ENCODE results near the gene NMRAL1. TPM values are rescaled to one million over a fixed set of nuclear protein-coding genes. Genes with fewer than 3 reads are reported as not detected.

The NMRAL1 gene
- polyA plus RNA-seq, 3 donors = 39.2 to 57.0 (median 49.4) TPM

DNA sequence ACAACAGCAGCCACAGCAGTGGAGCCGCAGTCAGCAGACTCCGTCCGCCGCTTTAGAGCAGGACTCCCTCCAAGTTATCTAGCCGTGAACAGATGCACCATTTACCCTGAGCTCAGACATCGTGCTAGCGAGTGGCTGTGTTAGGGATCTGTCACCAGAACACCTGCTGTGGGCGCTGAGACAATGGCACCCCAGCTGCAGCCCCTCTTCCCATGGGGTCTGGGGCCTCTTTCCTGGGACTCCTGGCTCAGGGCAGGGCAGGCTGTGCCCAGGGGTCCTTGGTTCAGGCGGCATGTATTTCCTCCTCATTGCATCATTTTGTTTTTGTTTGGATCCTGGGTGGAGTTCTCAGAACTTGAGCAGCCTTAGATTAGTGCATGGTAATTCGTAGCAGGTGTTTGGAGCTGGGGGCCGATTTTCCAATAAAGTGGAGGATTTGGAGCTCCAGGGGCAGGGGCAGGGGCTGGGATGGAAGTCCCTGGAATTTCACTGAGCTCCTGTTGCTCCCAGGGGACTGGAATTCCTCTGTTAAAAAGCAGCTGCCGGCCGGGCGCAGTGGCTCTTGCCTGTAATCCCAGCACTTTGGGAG lies 23.4 kb downstream of the NMRAL1 start:
- H3K9me3 Mint-ChIP-seq = no peaks in the 10 kb centered on the region
- Histone ChIP-seq H3K4me1 (ENCODE audit: control insufficient read depth in 1 of 2, insufficient read depth in 2 of 2, low read length in 2 of 2) (no peaks in the 10 kb centered on the region), H4K20me1 (ENCODE audit: insufficient read depth, low read length) (no peaks in the 10 kb centered on the region), H3K36me3 (replicated peaks in 1 of 2; ENCODE audit: control insufficient read depth in 1 of 2, insufficient read depth in 2 of 2, low read length in 2 of 2) (peaks cover 83 to 96% of the 10 kb centered on the region in 2 donors), H2AFZ (ENCODE audit: insufficient read depth, low read depth, low read length, poor library complexity, severe bottlenecking) (no peak overlapping the region), H3K9ac (ENCODE audit: insufficient read depth, low read length, poor library complexity, severe bottlenecking) (no peak overlapping the region), H3K4me2 (replicated peaks; ENCODE audit: extremely low read depth, low read length, poor library complexity, severe bottlenecking) (no peak overlapping the region), H3K27ac (ENCODE audit: low read depth in 1 of 2, low read length in 2 of 2) (no peak overlapping the region), H3K9me3 (replicated peaks in 1 of 2; ENCODE audit: control insufficient read depth in 1 of 2, insufficient read depth in 1 of 2, low read length in 2 of 2) (no peaks in the 10 kb centered on the region), H3K4me3 (replicated peaks in 1 of 3; ENCODE audit: low read depth in 2 of 3, low read length in 3 of 3) (no peak overlapping the region), H3K27me3 (ENCODE audit: control insufficient read depth in 2 of 2, insufficient read depth in 2 of 2, low read length in 2 of 2) (no peaks in the 10 kb centered on the region), H3K79me2 (ENCODE audit: insufficient read depth, low read length) (no peaks in the 10 kb centered on the region)
- H3K36me3 Mint-ChIP-seq = peaks cover 72 to 93% of the 10 kb centered on the region in 2 donors
- TF ChIP-seq, protein P1, sequence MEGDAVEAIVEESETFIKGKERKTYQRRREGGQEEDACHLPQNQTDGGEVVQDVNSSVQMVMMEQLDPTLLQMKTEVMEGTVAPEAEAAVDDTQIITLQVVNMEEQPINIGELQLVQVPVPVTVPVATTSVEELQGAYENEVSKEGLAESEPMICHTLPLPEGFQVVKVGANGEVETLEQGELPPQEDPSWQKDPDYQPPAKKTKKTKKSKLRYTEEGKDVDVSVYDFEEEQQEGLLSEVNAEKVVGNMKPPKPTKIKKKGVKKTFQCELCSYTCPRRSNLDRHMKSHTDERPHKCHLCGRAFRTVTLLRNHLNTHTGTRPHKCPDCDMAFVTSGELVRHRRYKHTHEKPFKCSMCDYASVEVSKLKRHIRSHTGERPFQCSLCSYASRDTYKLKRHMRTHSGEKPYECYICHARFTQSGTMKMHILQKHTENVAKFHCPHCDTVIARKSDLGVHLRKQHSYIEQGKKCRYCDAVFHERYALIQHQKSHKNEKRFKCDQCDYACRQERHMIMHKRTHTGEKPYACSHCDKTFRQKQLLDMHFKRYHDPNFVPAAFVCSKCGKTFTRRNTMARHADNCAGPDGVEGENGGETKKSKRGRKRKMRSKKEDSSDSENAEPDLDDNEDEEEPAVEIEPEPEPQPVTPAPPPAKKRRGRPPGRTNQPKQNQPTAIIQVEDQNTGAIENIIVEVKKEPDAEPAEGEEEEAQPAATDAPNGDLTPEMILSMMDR (IDR thresholded peaks at IDR 0.05) = no peak
- H3K4me1 Mint-ChIP-seq = no peaks in the 10 kb centered on the region
- DNase-seq = no peak
- H3K27me3 Mint-ChIP-seq (ENCODE audit: low read depth in 3 of 3) = no peaks in the 10 kb centered on the region
- intact Hi-C loops (cut with micrococcal nuclease) = no loop called here
- no peak overlapping the region for H3K4me3 Mint-ChIP-seq
- H3K27ac Mint-ChIP-seq = no peak overlapping the region
- WGBS (ENCODE audit: insufficient coverage) = 97% methylated on average over 13 of the region's 14 CpGs

DNA sequence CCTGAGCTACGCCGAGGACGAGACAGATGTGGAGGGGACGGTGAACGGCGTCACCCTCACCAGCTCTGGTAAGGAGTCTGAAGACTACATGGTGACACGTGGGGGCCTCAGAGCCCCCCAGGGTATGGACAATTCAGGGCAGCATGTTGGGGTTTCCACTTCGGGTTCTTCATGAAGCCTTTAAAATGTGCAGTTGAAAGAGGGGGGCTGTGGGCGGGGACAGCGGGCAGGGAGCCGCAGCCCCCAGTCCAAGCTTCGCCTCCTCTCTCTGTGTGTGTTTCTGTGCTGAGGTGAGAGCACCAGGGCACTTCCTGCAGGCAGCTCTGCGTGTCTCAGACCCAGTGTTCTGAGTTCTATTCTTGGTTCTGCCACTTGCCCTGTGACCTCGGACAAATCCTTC lies 24.0 kb downstream of the NMRAL1 start:
- peaks cover 67 to 93% of the 10 kb centered on the region in 2 donors for H3K36me3 Mint-ChIP-seq
- no peaks in the 10 kb centered on the region for H3K4me1 Mint-ChIP-seq

More for the DNA sequence above, 24.0 kb downstream of the NMRAL1 start:
- Histone ChIP-seq H3K27ac (ENCODE audit: low read depth in 1 of 2, low read length in 2 of 2) (no peak overlapping the region), H3K4me2 (replicated peaks; ENCODE audit: extremely low read depth, low read length, poor library complexity, severe bottlenecking) (no peak overlapping the region), H3K4me3 (replicated peaks in 1 of 3; ENCODE audit: low read depth in 2 of 3, low read length in 3 of 3) (no peak overlapping the region), H2AFZ (ENCODE audit: insufficient read depth, low read depth, low read length, poor library complexity, severe bottlenecking) (no peak overlapping the region), H4K20me1 (ENCODE audit: insufficient read depth, low read length) (no peaks in the 10 kb centered on the region), H3K4me1 (ENCODE audit: control insufficient read depth in 1 of 2, insufficient read depth in 2 of 2, low read length in 2 of 2) (no peaks in the 10 kb centered on the region), H3K36me3 (replicated peaks in 1 of 2; ENCODE audit: control insufficient read depth in 1 of 2, insufficient read depth in 2 of 2, low read length in 2 of 2) (peaks cover 80 to 96% of the 10 kb centered on the region in 2 donors), H3K27me3 (ENCODE audit: control insufficient read depth in 2 of 2, insufficient read depth in 2 of 2, low read length in 2 of 2) (no peaks in the 10 kb centered on the region), H3K79me2 (ENCODE audit: insufficient read depth, low read length) (no peaks in the 10 kb centered on the region), H3K9me3 (replicated peaks in 1 of 2; ENCODE audit: control insufficient read depth in 1 of 2, insufficient read depth in 1 of 2, low read length in 2 of 2) (no peaks in the 10 kb centered on the region), H3K9ac (ENCODE audit: insufficient read depth, low read length, poor library complexity, severe bottlenecking) (no peak overlapping the region)
- DNase-seq = no peak
- H3K27ac Mint-ChIP-seq = peak overlapping the region in 1 of 7 donors; percentile 7
- H3K4me3 Mint-ChIP-seq = no peak overlapping the region
- WGBS (ENCODE audit: insufficient coverage) = 97% methylated on average over 14 of the region's 14 CpGs
- intact Hi-C loops (cut with micrococcal nuclease) = no loop called here
- no peaks in the 10 kb centered on the region for H3K9me3 Mint-ChIP-seq
- H3K27me3 Mint-ChIP-seq (ENCODE audit: low read depth in 3 of 3) = no peaks in the 10 kb centered on the region
- TF ChIP-seq, protein P1 (IDR thresholded peaks at IDR 0.05) = no peak

Measured in CD14-positive monocyte (primary cell).